Neural progenitor cell (in vitro differentiated cells): ENCODE measurements around the gene KNOP1. TPM values are rescaled to one million over a fixed set of nuclear protein-coding genes. Genes with fewer than 3 reads are reported as not detected.

Source experiments
- DNase-seq: peaks from one replicate; pipeline ENCODE4 v3.0.0-alpha.2; 2016; ENCODE audit warnings: low spot score
- H2AFZ ChIP-seq: fragments of 200-600 bp; sonication (generic); replicated peaks from 2 replicates; pipeline ENCODE4 v1.6.1; 2016; ENCODE audit warnings: antibody characterized with exemption
- H3F3A ChIP-seq: fragments of 200-600 bp; sonication (generic); 2 replicates; pipeline ENCODE4 v1.6.1; 2016; ENCODE audit warnings: antibody characterized with exemption, low read depth
- H3K27ac ChIP-seq: fragments of 200-600 bp; sonication (generic); 2 replicates; pipeline ENCODE4 v1.5.1; 2016; ENCODE audit warnings: mild to moderate bottlenecking
- H3K27me3 ChIP-seq: fragments of 200-600 bp; sonication (generic); 2 replicates; pipeline ENCODE4 v1.6.1; 2016; ENCODE audit warnings: mild to moderate bottlenecking, moderate library complexity
- H3K36me3 ChIP-seq: fragments of 200-600 bp; sonication (generic); 2 replicates; pipeline ENCODE4 v1.5.1; 2016
- H3K4me1 ChIP-seq: fragments of 200-600 bp; sonication (generic); 2 replicates; pipeline ENCODE4 v1.6.1; 2016; ENCODE audit warnings: mixed run types
- H3K4me2 ChIP-seq: fragments of 200-600 bp; sonication (generic); 2 replicates; pipeline ENCODE4 v1.6.1; 2016
- H3K4me3 ChIP-seq: fragments of 200-600 bp; sonication (generic); 2 replicates; pipeline ENCODE4 v1.5.1; 2016
- H3K79me2 ChIP-seq: fragments of 200-600 bp; sonication (generic); 2 replicates; pipeline ENCODE4 v1.6.1; 2016; ENCODE audit warnings: low read depth
- H3K9ac ChIP-seq: fragments of 200-600 bp; sonication (generic); 2 replicates; pipeline ENCODE4 v1.6.1; 2016
- H3K9me3 ChIP-seq: fragments of 200-600 bp; sonication (generic); 2 replicates; pipeline ENCODE4 v1.5.1; 2016; ENCODE audit warnings: low read depth
- H4K20me1 ChIP-seq: fragments of 200-600 bp; sonication (generic); 2 replicates; pipeline ENCODE4 v1.6.1; 2016; ENCODE audit warnings: low read depth
- H3K27ac Mint-ChIP-seq: 3 replicates; pipeline ENCODE4 v1.8.0; 2021; ENCODE audit warnings: mixed read lengths
- H3K27me3 Mint-ChIP-seq: 2 replicates; pipeline ENCODE4 v1.8.0; 2022; ENCODE audit warnings: low read depth, mild to moderate bottlenecking, inconsistent platforms, moderate library complexity, mixed read lengths; ENCODE audit not compliant: insufficient read depth
- H3K36me3 Mint-ChIP-seq: 3 replicates; pipeline ENCODE4 v1.8.0; 2021; ENCODE audit warnings: mixed read lengths
- H3K4me1 Mint-ChIP-seq: 3 replicates; pipeline ENCODE4 v1.8.0; 2021; ENCODE audit warnings: mixed read lengths
- H3K4me3 Mint-ChIP-seq: 3 replicates; pipeline ENCODE4 v1.8.0; 2021; ENCODE audit warnings: mild to moderate bottlenecking, moderate library complexity, mixed read lengths
- H3K9me3 Mint-ChIP-seq: 3 replicates; pipeline ENCODE4 v1.8.0; 2020; ENCODE audit warnings: mixed read lengths
- EZH2 ChIP-seq: fragments of 200-600 bp; sonication (generic); IDR thresholded peaks from 2 replicates; pipeline ENCODE4 v1.6.1; 2017; ENCODE audit warnings: antibody characterized with exemption, mild to moderate bottlenecking, moderate library complexity
- EZH2phosphoT487 ChIP-seq: fragments of 200-600 bp; sonication (generic); IDR thresholded peaks from 2 replicates; pipeline ENCODE4 v1.6.1; 2017; ENCODE audit warnings: antibody characterized with exemption
- total RNA-seq: library from RNA; depleted of rRNA; stranded (reverse); fragments of >200 nt; gene quantifications from 2 replicates; pipeline ENCODE4 v1.2.3, GENCODE V29; 2015; ENCODE audit warnings: low replicate concordance
- TF ChIP-seq, protein P1 (sequence below): fragments of 200-600 bp; sonication (generic); IDR thresholded peaks from 2 replicates; pipeline ENCODE4 v1.5.1; 2017; ENCODE audit warnings: antibody characterized with exemption, mild to moderate bottlenecking

Gene KNOP1
- total RNA-seq, 1 donor from 2014 or later: 130 TPM

DNA sequence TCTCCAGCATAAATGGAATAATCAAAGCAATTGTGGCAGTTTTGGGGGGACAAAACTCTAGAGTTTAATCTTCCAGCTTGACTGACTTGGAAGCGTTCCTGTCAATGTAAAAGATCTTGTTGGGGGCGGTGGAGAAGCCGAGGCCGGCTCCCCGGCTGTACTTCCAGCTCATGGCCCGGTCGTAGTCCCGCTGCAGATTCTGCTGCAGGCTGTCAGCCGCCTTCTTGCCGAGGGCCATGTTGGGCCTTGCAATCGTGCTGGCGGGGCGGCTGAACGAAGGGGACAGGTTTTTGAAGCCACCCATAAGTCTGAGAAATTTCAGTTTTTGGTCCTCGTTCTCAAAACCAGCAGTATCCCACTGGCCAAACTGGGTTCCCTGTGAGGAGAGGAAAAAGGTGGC is 11.2 kb downstream of the KNOP1 start:
- peaks cover 8% of the 10 kb centered on the region for H3K36me3 ChIP-seq
- peaks cover 75% of the 10 kb centered on the region for H4K20me1 ChIP-seq
- peaks cover 60% of the 10 kb centered on the region for H3K36me3 Mint-ChIP-seq
- H3K9me3 ChIP-seq: no peaks in the 10 kb centered on the region
- peaks cover 28% of the 10 kb centered on the region for H3K4me1 Mint-ChIP-seq
- H3K27ac Mint-ChIP-seq: no peak overlapping the region
- H3K27ac ChIP-seq: no peak overlapping the region
- H3K4me2 ChIP-seq: no peak overlapping the region
- H3K27me3 ChIP-seq: no peaks in the 10 kb centered on the region
- H3K79me2 ChIP-seq: peaks cover 96% of the 10 kb centered on the region
- no peak overlapping the region for H3K4me3 Mint-ChIP-seq
- peaks cover 6% of the 10 kb centered on the region for H3K27me3 Mint-ChIP-seq
- peaks cover 23% of the 10 kb centered on the region for H3F3A ChIP-seq
- H3K4me3 ChIP-seq: no peak overlapping the region
- no peak overlapping the region for H2AFZ ChIP-seq
- H3K4me1 ChIP-seq: peaks cover 26% of the 10 kb centered on the region
- DNase-seq: no peak
- H3K9ac ChIP-seq: no peak overlapping the region
- TF ChIP-seq EZH2 (no peak), EZH2phosphoT487 (no peak)
- TF ChIP-seq, protein P1, sequence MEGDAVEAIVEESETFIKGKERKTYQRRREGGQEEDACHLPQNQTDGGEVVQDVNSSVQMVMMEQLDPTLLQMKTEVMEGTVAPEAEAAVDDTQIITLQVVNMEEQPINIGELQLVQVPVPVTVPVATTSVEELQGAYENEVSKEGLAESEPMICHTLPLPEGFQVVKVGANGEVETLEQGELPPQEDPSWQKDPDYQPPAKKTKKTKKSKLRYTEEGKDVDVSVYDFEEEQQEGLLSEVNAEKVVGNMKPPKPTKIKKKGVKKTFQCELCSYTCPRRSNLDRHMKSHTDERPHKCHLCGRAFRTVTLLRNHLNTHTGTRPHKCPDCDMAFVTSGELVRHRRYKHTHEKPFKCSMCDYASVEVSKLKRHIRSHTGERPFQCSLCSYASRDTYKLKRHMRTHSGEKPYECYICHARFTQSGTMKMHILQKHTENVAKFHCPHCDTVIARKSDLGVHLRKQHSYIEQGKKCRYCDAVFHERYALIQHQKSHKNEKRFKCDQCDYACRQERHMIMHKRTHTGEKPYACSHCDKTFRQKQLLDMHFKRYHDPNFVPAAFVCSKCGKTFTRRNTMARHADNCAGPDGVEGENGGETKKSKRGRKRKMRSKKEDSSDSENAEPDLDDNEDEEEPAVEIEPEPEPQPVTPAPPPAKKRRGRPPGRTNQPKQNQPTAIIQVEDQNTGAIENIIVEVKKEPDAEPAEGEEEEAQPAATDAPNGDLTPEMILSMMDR: no peak
- no peaks in the 10 kb centered on the region for H3K9me3 Mint-ChIP-seq

DNA sequence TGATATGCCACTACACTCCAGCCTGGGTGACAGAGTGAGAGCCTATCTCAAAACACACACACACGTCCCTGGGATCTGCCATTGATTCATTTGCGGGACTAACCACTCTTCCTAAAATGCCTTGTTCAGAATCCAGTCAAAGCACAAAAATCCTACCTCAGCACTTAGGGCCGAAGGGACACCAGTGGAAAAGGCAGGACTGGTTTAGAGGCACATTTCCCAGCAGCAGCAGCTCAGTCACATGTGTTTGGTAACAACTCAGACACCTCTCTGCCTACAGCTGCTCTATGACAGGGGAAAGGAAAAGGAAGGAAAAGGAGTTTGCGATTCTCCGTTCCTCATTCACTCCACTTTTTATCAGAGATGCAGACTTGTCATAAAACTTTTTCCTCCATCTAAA is 12.2 kb downstream of the KNOP1 start:
- H3K4me3 ChIP-seq: no peak overlapping the region
- Mint-ChIP-seq H3K9me3 (no peaks in the 10 kb centered on the region), H3K4me3 (no peak overlapping the region), H3K36me3 (peaks cover 60% of the 10 kb centered on the region), H3K4me1 (peaks cover 21% of the 10 kb centered on the region), H3K27me3 (peaks cover 5% of the 10 kb centered on the region), H3K27ac (no peak overlapping the region)
- H4K20me1 ChIP-seq: peaks cover 67% of the 10 kb centered on the region
- H3K27me3 ChIP-seq: no peaks in the 10 kb centered on the region
- no peak overlapping the region for H2AFZ ChIP-seq
- no peak overlapping the region for H3K9ac ChIP-seq
- H3K27ac ChIP-seq: no peak overlapping the region
- H3K9me3 ChIP-seq: no peaks in the 10 kb centered on the region
- H3K79me2 ChIP-seq: peaks cover 92% of the 10 kb centered on the region
- H3K4me2 ChIP-seq: no peak overlapping the region
- peaks cover 13% of the 10 kb centered on the region for H3F3A ChIP-seq
- peaks cover 8% of the 10 kb centered on the region for H3K36me3 ChIP-seq
- H3K4me1 ChIP-seq: peaks cover 16% of the 10 kb centered on the region
- TF ChIP-seq EZH2phosphoT487 (no peak), EZH2 (no peak)
- TF ChIP-seq, protein P1: no peak
- no peak for DNase-seq

DNA sequence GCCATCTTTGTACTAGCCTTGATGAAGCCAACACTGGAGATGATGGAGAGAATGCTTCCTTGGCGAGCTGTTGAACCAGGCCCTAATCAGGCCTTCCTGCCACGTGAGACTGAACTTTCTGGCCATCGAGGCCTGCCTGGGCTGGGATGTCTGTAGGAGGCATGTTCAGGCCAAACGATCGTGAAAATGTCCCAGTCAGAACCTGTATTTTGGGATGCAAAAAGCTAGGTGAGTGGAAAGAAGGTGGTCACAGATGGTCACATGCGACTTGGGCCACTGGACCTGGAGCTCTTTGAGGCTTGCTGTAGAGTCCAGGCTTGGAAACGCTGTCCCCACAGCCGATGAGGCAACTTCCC is 12.9 kb downstream of the KNOP1 start:
- no peak for DNase-seq
- no peak overlapping the region for H3K4me3 Mint-ChIP-seq
- Histone ChIP-seq H3K4me3 (no peak overlapping the region), H4K20me1 (peaks cover 61% of the 10 kb centered on the region), H3K79me2 (peaks cover 87% of the 10 kb centered on the region), H3K36me3 (peaks cover 8% of the 10 kb centered on the region), H3K27ac (no peak overlapping the region), H3K9me3 (no peaks in the 10 kb centered on the region), H2AFZ (no peak overlapping the region), H3K4me1 (peaks cover 9% of the 10 kb centered on the region), H3K27me3 (no peaks in the 10 kb centered on the region), H3K4me2 (no peak overlapping the region), H3F3A (peaks cover 6% of the 10 kb centered on the region), H3K9ac (no peak overlapping the region)
- peaks cover 14% of the 10 kb centered on the region for H3K4me1 Mint-ChIP-seq
- H3K27ac Mint-ChIP-seq: no peak overlapping the region
- TF ChIP-seq EZH2 (no peak), EZH2phosphoT487 (no peak)
- TF ChIP-seq, protein P1: no peak
- no peaks in the 10 kb centered on the region for H3K9me3 Mint-ChIP-seq
- H3K36me3 Mint-ChIP-seq: peaks cover 66% of the 10 kb centered on the region
- H3K27me3 Mint-ChIP-seq: peaks cover 5% of the 10 kb centered on the region
